Uterus (tissue), 4 donors: ENCODE measurements around the gene MAP3K8. TPM values are rescaled to one million over a fixed set of nuclear protein-coding genes. Genes with fewer than 3 reads are reported as not detected.
A peak's percentile ranks its signal among the peaks of the same experiment; 100 is the strongest.
"Not testable (repeated sequence)": the region's sequence is repeated elsewhere in the genome, so short reads cannot be mapped to it uniquely, and the experiment has no call there.

Source experiments
- DNase-seq, 2 donors: peaks; one replicate each; pipeline ENCODE4 v3.0.0-alpha.2; 2019 to 2020
- H3K27ac ChIP-seq, 2 donors: fragments of 200-600 bp; sonication (generic); 1 replicate in 1 of 2; 2 replicates in 1 of 2; pipeline ENCODE4 v1.5.1; 2016 to 2018
- H3K27me3 ChIP-seq, 2 donors: fragments of 200-600 bp; sonication (generic); one replicate each; pipeline ENCODE4 v1.5.1; 2018 to 2019; ENCODE audit warnings: control low read depth in 1 of 2
- H3K36me3 ChIP-seq, 2 donors: fragments of 200-600 bp; sonication (generic); one replicate each; pipeline ENCODE4 v1.5.1; 2019; ENCODE audit warnings: control low read depth in 1 of 2
- H3K4me1 ChIP-seq, 2 donors: fragments of 200-600 bp; sonication (generic); one replicate each; pipeline ENCODE4 v1.5.1; 2018 to 2019; ENCODE audit warnings: control low read depth in 1 of 2
- H3K4me3 ChIP-seq, 2 donors: fragments of 200-600 bp; sonication (generic); 1 replicate in 1 of 2; 2 replicates in 1 of 2; pipeline ENCODE4 v1.5.1; 2018 to 2019; ENCODE audit warnings: mild to moderate bottlenecking in 1 of 2
- H3K9me3 ChIP-seq, 2 donors: fragments of 200-600 bp; sonication (generic); one replicate each; pipeline ENCODE4 v1.5.1; 2019; ENCODE audit warnings: control low read depth in 1 of 2
- POLR2A ChIP-seq, 2 donors: fragments of 450-650 bp; IDR thresholded peaks; one replicate each; pipeline ENCODE4 v1.6.1; 2016; ENCODE audit warnings: antibody characterized with exemption in 2 of 2, mild to moderate bottlenecking in 1 of 2, moderate library complexity in 1 of 2
- intact Hi-C: fragments of 100-400 bp; cut with DNase I; formaldehyde crosslinking; loops from one replicate; pipeline ENCODE4 v1.15.1; 2023; ENCODE audit warnings: low total_unique reads
- total RNA-seq, 4 donors: library from RNA; depleted of rRNA in 3 of 4; stranded (reverse); fragments of >200 nt in 3 of 4; gene quantifications; one replicate each; pipeline versions ENCODE4 v1.1.0 to v1.2.4, GENCODE V29; 2014 to 2023
- TF ChIP-seq, protein P1 (sequence below), 4 experiments: fragments of 200-600 bp in 2 of 4; fragments of 450-650 bp in 2 of 4; sonication (generic) in 2 of 4; IDR thresholded peaks; one replicate each; pipeline ENCODE4 v1.5.1; 2016 to 2019; ENCODE audit warnings: antibody characterized with exemption in 4 of 4, mild to moderate bottlenecking in 2 of 4, moderate library complexity in 1 of 4
- donor health status: DM: yes; HTN: yes; CAD: no.

MAP3K8 gene
- total RNA-seq, 4 donors from 2014 or later: 13.3 to 63.0 (median 24.4) TPM

- TF ChIP-seq, protein P1, sequence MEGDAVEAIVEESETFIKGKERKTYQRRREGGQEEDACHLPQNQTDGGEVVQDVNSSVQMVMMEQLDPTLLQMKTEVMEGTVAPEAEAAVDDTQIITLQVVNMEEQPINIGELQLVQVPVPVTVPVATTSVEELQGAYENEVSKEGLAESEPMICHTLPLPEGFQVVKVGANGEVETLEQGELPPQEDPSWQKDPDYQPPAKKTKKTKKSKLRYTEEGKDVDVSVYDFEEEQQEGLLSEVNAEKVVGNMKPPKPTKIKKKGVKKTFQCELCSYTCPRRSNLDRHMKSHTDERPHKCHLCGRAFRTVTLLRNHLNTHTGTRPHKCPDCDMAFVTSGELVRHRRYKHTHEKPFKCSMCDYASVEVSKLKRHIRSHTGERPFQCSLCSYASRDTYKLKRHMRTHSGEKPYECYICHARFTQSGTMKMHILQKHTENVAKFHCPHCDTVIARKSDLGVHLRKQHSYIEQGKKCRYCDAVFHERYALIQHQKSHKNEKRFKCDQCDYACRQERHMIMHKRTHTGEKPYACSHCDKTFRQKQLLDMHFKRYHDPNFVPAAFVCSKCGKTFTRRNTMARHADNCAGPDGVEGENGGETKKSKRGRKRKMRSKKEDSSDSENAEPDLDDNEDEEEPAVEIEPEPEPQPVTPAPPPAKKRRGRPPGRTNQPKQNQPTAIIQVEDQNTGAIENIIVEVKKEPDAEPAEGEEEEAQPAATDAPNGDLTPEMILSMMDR (IDR thresholded peaks at IDR 0.05): no peak
- TF ChIP-seq POLR2A (IDR thresholded peaks at IDR 0.05): no peak
- intact Hi-C loops: no loop called here
- Histone ChIP-seq H3K27ac (no peak overlapping the region), H3K36me3 (no peaks in the 10 kb centered on the region), H3K4me1 (no peaks in the 10 kb centered on the region), H3K4me3 (no peak overlapping the region), H3K27me3 (no peaks in the 10 kb centered on the region), H3K9me3 (no peaks in the 10 kb centered on the region)
- no peak for DNase-seq
These were observed 13.2 kb upstream of the MAP3K8 start for GRCh38 chr10:30420766-30421165.

DNA sequence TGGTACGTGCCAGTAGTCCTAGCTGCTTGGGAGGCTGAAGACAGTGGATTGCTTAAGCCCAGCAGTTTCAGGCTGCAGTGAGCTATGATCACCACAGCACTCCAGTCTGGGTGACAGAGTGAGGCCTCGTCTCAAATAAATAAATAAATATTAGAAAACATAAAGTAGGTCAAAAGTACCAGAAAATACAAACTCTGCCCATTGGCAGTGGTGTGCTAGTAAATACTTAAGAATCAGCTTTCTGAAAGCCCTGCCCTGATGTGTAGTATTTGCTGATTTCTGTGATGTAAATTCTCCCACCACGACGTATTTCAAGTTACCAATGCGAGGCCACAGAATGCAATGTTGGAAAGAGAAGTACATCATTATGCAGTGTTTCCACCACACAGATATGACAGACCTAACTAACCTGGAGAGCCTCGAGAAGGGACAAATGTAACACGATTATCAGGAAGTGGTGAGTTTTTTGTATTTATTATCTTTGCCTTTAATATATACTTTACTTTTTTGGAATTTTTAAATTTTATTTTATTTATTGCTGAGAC, 11.8 kb upstream of the MAP3K8 start:
- Histone ChIP-seq H3K36me3 (no peaks in the 10 kb centered on the region), H3K9me3 (no peaks in the 10 kb centered on the region), H3K27me3 (no peaks in the 10 kb centered on the region), H3K4me3 (no peak overlapping the region), H3K27ac (peak overlapping the region; percentile 39 to 68), H3K4me1 (no peaks in the 10 kb centered on the region)
- TF ChIP-seq POLR2A (IDR thresholded peaks at IDR 0.05): no peak
- TF ChIP-seq, protein P1 (IDR thresholded peaks at IDR 0.05): no peak
- no peak for DNase-seq
- intact Hi-C loops: no loop called here

DNA sequence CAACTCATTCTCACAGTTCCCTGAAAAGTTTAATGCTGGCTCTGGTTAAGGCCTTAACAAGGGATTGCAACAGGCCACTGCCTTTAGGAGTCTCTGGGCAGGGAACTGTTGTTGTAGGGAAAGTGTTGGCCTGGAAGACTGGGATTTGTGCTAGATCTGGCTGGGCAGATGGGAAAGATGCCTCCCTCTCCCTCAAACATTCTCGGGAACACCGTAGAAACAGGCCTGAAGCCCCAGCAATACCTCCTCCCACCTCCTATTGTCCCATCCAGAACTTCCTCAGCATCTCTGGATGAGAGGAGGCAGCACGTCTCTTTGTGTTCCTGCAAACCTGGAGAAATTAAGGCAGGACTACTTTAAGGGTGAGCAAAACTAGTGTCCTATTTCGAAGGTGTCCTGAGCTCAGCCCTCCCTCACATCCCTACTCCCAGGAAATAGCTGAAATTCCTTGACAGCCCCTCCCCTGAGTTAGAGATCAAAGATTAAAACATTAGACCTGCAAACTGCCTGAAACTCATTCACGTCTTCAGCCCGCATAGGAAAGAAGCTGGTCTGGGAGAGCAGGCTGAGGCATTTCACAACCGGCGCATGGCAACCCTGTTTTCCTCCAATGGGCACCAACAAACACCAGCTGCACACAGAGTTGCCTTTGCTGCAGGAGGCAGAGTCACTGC, 10.9 kb upstream of the MAP3K8 start:
- no peaks in the 10 kb centered on the region for H3K27me3 ChIP-seq
- no peak for TF ChIP-seq POLR2A (IDR thresholded peaks at IDR 0.05)
- TF ChIP-seq, protein P1 (IDR thresholded peaks at IDR 0.05): no peak
- no peak for DNase-seq
- H3K27ac ChIP-seq: peak overlapping the region; percentile 39 to 68
- no peaks in the 10 kb centered on the region for H3K36me3 ChIP-seq
- intact Hi-C loops: no loop called here
- no peaks in the 10 kb centered on the region for H3K4me1 ChIP-seq
- H3K9me3 ChIP-seq: no peaks in the 10 kb centered on the region
- no peak overlapping the region for H3K4me3 ChIP-seq

DNA sequence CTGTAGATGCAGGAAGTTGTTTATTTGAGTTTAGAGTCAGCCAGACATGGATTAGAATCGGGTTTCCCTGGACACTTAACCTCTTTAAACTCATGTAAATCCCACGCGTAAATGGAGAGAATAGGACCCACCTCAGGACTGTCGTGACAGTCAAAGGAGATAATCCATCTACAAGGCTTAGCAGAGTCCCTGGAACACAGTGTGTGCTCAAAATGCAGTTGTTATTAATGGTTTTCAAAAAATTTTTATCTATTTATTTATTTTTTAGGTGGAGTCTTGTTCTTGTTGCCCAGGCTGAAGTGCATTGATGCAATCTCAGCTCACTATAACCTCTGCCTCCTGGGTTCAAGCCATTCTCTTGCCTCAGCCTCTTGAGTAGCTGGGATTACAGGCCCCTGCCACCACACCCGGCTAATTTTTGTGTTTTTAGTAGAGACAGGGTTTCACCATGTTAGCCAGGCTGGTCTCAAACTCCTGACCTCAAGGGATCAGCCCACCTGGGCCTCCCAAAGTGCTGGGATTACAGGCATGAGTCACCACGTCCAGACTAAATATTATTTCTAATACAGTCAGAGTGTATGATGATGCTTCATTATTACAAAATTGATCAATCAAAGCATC, 10.2 kb upstream of the MAP3K8 start:
- H3K27ac ChIP-seq: peak overlapping the region; percentile 39 to 68
- H3K9me3 ChIP-seq, H3K27me3 ChIP-seq, DNase-seq, H3K4me1 ChIP-seq, H3K4me3 ChIP-seq, intact Hi-C loops, H3K36me3 ChIP-seq: not testable (repeated sequence)

GRCh38 chr10:30425336-30426075, 8.5 kb upstream of the MAP3K8 start:
- Histone ChIP-seq H3K9me3 (no peaks in the 10 kb centered on the region), H3K36me3 (no peaks in the 10 kb centered on the region), H3K27me3 (no peaks in the 10 kb centered on the region), H3K27ac (no peak overlapping the region), H3K4me1 (no peaks in the 10 kb centered on the region), H3K4me3 (no peak overlapping the region)
- intact Hi-C loops: no loop called here
- TF ChIP-seq, protein P1 (IDR thresholded peaks at IDR 0.05): no peak
- TF ChIP-seq POLR2A (IDR thresholded peaks at IDR 0.05): no peak
- no peak for DNase-seq
